ENCODE measurements around the gene TMEM238L. TPM values are rescaled to one million over a fixed set of nuclear protein-coding genes. Genes with fewer than 3 reads are reported as not detected.

Gene TMEM238L
- total RNA-seq, 2 donors from 2014 or later = not detected

GRCh38 chr17:10798332-10798749 is 5.6 kb downstream of the TMEM238L start:
- DNase-seq = no peak
- Mint-ChIP-seq H3K4me1 (ENCODE audit: low read depth) (no peaks in the 10 kb centered on the region), H3K4me3 (no peak overlapping the region), H3K27ac (no peak overlapping the region), H3K27me3 (ENCODE audit: low read depth) (no peaks in the 10 kb centered on the region), H3K36me3 (ENCODE audit: insufficient read depth in 2 of 2) (no peaks in the 10 kb centered on the region), H3K9me3 (no peaks in the 10 kb centered on the region)
- no peak for ATAC-seq (replicated peaks in 1 of 2)

DNA sequence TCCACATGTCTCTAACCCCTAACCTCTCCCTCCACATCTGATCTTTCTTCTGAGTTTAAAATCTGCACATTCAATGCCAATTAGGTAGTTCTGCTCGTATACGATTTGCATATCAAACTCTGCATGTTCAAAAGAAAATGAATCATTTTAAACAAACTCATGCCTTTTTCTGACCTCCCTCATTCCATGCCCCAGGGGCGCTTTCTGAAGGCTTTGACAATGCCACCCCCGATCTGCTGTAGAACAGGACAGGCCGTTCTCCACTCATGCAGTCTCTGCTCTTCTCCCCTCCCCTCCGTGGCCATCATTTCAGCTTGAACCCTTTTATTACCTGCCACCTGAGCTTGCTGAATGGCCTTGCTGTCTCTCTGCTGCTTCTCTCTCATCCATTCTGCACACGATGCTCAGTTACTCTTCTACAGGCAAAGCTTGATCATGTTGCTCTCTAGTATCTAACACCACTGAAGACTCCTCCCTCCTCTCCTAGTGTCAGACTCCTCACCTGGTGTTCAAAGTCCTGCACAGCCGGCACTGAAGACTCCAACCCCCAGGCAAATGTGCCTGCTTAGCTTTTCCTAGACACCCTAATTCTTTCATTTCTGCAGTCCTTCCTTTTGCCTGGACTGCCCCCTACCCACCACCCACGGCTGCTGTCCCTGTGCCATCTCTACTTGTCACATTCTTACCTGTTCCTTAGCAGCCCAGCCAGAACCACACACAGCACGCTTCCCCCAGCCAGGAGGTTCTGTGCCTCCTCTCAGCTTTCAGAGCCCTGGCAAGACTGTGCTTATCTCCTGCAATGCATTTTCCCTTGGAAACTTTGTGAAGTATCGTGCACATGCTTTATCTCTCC is 6.2 kb downstream of the TMEM238L start:
- Mint-ChIP-seq H3K9me3 (no peaks in the 10 kb centered on the region), H3K4me3 (no peak overlapping the region), H3K27me3 (ENCODE audit: low read depth) (no peaks in the 10 kb centered on the region), H3K4me1 (ENCODE audit: low read depth) (no peaks in the 10 kb centered on the region), H3K27ac (no peak overlapping the region), H3K36me3 (ENCODE audit: insufficient read depth in 2 of 2) (no peaks in the 10 kb centered on the region)
- ATAC-seq (replicated peaks in 1 of 2) (no peak), DNase-seq (no peak)

DNA sequence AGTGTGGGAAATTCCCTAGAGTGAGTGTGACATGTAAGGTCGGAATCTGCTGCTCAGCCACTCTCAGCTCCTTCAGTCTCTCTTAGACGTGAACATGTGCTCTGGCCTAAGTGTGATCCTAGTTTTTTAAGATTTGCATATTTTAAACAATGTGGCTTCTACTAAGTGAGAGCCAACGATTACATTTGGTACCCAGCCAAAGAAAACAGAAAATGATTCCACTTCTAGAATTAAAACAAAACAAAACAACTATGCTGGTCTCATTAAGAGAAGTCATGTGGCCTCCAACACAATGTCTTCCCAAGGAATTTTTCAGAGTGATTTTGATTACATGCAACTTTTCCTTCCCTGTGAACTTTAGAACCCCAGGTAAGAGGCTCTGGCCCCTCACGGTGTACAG is 10.1 kb downstream of the TMEM238L start:
- Mint-ChIP-seq H3K9me3 (no peaks in the 10 kb centered on the region), H3K4me1 (ENCODE audit: low read depth) (peaks cover 7% of the 10 kb centered on the region), H3K27me3 (ENCODE audit: low read depth) (no peaks in the 10 kb centered on the region), H3K27ac (no peak overlapping the region), H3K36me3 (ENCODE audit: insufficient read depth in 2 of 2) (no peaks in the 10 kb centered on the region), H3K4me3 (no peak overlapping the region)
- no peak for DNase-seq
- no peak for ATAC-seq (replicated peaks in 1 of 2)

DNA sequence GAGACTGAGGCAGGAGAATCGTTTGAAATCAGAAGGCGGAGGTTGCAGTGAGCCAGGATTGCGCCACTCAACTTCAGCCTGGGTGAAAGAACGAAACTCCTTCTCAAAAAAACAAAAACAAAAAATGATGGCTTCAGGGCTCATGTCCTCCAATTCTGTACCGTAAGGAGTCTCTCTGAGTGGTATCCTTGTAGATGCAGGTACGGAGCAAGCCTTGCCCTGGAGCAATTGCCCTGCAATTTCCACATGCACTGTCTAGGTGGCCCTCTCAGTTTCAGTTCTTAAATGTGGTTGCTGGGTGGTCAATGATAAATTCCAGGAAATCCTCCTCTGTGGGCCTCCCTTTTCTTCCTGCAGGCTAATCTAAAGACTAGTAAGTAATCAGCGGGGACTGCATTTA is 10.6 kb downstream of the TMEM238L start:
- ATAC-seq (replicated peaks in 1 of 2) (no peak), DNase-seq (no peak)
- Mint-ChIP-seq H3K4me3 (no peak overlapping the region), H3K27me3 (ENCODE audit: low read depth) (no peaks in the 10 kb centered on the region), H3K27ac (no peak overlapping the region), H3K4me1 (ENCODE audit: low read depth) (peaks cover 7% of the 10 kb centered on the region), H3K36me3 (ENCODE audit: insufficient read depth in 2 of 2) (no peaks in the 10 kb centered on the region), H3K9me3 (no peaks in the 10 kb centered on the region)

DNA sequence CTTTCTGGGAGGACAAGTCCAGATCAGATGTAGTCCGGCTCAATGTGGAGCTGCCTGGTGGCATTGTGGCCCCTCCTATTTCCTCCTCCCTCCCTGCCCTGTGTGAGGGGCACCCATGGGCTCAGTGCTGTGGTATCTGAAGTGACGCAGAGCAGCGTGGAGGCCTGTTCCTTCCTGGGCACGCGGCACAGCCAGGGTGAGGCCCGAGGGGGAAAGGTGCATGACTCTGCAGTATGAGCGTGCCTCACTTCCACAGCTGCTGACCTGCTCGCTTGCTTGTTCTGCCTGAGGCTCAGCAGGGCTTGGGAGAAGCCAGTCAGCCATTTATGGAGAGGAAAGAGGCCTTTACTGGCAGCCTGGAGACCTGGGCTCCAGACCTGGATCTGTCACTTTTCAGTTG is 11.7 kb downstream of the TMEM238L start:
- H3K36me3 Mint-ChIP-seq (ENCODE audit: insufficient read depth in 2 of 2) = no peaks in the 10 kb centered on the region
- peaks cover 7% of the 10 kb centered on the region for H3K4me1 Mint-ChIP-seq (ENCODE audit: low read depth)
- no peak overlapping the region for H3K27ac Mint-ChIP-seq
- no peak overlapping the region for H3K4me3 Mint-ChIP-seq
- ATAC-seq (replicated peaks in 1 of 2) = peak; percentile 61 to 79
- H3K9me3 Mint-ChIP-seq = no peaks in the 10 kb centered on the region
- peak; percentile 5 to 22 for DNase-seq
- H3K27me3 Mint-ChIP-seq (ENCODE audit: low read depth) = no peaks in the 10 kb centered on the region

DNA sequence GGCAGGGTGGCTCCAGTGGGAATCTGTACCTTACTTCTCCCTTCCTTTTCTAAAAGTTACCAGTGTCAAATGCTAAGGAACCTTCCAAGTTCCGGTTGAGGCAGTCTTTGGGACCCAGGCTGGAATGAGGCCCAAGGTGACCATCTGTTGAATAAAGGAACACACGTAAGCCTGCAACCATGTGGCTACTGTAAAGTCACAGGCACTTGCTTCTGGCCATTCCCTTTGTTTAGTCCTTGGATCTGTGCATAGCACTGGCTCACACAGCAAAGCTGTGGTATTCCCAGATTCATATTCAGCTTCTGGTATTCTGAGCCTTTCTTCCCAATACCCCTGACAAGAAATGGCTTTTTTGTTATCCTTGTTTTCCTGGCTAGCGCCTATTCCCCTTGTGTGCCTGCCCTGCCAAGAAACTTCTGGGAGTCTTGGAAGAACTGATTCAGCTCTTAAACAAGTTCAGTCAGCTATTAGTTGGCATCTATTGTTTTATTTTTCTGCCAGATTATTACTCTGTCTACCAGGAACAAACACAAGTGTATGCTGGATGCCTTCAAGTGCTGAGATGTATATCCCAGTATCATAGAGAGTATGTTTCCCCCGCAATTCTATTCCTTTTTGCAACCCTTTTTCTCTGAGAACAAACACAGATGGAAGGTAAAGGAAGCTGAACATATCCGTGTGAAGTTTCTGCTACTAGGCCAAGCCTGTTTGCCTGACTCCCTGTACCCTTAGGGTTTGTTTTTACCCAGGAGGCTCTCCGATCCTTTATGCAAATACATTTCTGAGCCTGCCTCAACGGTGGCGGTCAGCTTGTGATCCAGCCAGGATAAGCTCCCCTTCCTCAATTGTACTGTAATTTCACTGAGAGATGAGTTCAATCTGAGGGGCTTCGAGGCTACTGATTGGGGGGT is 13.2 kb downstream of the TMEM238L start:
- H3K27ac Mint-ChIP-seq = no peak overlapping the region
- no peaks in the 10 kb centered on the region for H3K9me3 Mint-ChIP-seq
- DNase-seq (no peak), ATAC-seq (replicated peaks in 1 of 2) (no peak)
- peaks cover 7% of the 10 kb centered on the region for H3K4me1 Mint-ChIP-seq (ENCODE audit: low read depth)
- no peaks in the 10 kb centered on the region for H3K36me3 Mint-ChIP-seq (ENCODE audit: insufficient read depth in 2 of 2)
- H3K27me3 Mint-ChIP-seq (ENCODE audit: low read depth) = no peaks in the 10 kb centered on the region
- no peak overlapping the region for H3K4me3 Mint-ChIP-seq

DNA sequence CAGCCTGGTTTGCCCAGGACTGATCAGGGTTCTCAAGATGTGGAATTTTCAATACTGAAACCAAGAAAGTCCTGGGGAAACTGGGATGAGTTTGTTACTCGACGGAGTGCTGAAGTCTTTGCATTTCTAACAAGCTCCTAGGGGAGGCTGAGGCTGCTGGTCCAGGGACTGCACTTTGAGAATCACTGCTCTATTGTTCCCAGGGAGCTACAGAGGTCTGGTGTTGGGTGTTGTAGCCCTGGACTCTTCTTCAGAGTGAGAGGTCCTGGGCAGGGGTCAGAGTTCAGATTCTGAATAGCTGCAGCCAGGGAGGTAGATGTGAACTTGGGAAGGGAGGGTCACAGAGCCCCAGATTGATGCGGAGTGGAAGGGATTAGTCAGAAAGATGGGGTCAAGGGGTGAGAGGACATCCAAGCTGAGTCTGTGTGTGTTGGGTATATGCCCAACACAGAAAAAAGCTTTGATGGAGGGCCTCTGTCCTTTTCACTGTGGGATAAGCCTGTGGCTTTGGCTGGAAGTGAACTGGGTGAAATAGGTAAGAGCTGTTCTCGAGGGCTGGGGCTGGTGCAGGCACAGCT is 14.1 kb downstream of the TMEM238L start:
- H3K27ac Mint-ChIP-seq = no peak overlapping the region
- no peak overlapping the region for H3K4me3 Mint-ChIP-seq
- H3K4me1 Mint-ChIP-seq (ENCODE audit: low read depth) = peaks cover 7% of the 10 kb centered on the region
- no peaks in the 10 kb centered on the region for H3K9me3 Mint-ChIP-seq
- H3K36me3 Mint-ChIP-seq (ENCODE audit: insufficient read depth in 2 of 2) = no peaks in the 10 kb centered on the region
- no peak for ATAC-seq (replicated peaks in 1 of 2)
- H3K27me3 Mint-ChIP-seq (ENCODE audit: low read depth) = no peaks in the 10 kb centered on the region
- no peak for DNase-seq

DNA sequence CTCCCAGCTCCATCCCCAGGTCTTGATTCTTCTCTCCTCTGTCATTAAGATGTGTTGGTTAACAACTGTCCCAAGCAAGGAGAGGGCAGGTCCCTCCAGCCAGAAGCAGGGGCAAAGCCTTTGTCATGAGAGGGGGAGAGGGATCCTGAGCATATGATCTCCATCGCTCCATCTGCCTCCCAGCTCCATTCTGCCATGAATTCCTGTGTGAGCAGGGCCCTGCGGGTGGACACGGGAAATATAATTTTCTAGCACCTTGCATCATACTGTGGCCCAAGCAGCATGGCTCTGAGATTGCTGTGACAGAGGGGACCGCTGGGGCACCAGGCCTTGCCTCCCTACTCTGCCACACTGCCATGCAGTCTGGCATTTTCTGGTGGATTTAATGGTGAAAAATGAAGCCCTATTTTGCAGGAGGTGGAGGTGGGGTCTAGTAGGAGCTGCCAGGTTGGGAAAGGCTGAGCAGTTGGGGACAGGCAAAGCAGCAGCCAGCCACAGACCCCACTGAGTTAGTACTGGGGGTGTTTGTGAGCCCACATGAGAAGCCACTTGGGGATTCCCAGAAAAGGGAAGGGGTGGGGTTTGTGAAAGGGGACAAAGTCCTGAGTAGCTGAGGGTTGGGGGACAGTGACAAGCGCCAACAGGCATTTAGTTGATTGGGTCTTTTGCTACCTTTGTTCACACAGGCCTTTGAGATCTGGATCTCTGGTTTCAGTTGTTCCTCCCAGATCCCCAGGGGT is 16.4 kb downstream of the TMEM238L start:
- H3K4me3 Mint-ChIP-seq = no peak overlapping the region

DNA sequence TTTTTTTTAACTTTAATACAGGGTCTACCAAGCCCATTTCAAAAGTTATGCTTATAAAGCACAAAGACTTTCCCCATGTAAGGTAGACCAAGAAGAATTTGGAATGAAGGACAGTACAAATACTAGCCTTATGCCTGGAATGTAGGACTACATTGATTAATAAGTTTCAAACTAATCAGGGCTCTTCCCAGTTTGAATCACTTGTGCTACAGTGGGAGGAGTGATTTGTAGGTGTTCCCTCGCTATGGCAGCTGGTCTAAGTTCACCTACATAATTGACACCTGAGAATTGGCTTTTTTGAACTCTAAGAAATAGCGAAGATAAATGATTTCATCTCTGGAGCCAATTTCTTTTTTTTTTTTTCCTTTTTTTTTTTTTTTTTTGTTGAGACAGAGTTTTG is 18.6 kb downstream of the TMEM238L start:
- H3K36me3 Mint-ChIP-seq (ENCODE audit: insufficient read depth in 2 of 2) = peaks cover 3 to 6% of the 10 kb centered on the region in 2 donors

More for the DNA sequence above, 16.4 kb downstream of the TMEM238L start:
- DNase-seq (no peak), ATAC-seq (replicated peaks in 1 of 2) (no peak)
- Mint-ChIP-seq H3K4me1 (ENCODE audit: low read depth) (peaks cover 5% of the 10 kb centered on the region), H3K9me3 (peaks cover 4 to 6% of the 10 kb centered on the region in 2 donors), H3K36me3 (ENCODE audit: insufficient read depth in 2 of 2) (peaks cover 3 to 6% of the 10 kb centered on the region in 2 donors), H3K27ac (no peak overlapping the region), H3K27me3 (ENCODE audit: low read depth) (no peaks in the 10 kb centered on the region)

GRCh38 chr17:10779609-10780008 is 24.3 kb downstream of the TMEM238L start:
- no peaks in the 10 kb centered on the region for H3K4me1 Mint-ChIP-seq (ENCODE audit: low read depth)
- ATAC-seq (replicated peaks in 1 of 2) (no peak), DNase-seq (no peak)
- peaks cover 4 to 6% of the 10 kb centered on the region in 2 donors for H3K9me3 Mint-ChIP-seq
- no peak overlapping the region for H3K27ac Mint-ChIP-seq
- no peaks in the 10 kb centered on the region for H3K27me3 Mint-ChIP-seq (ENCODE audit: low read depth)
- H3K4me3 Mint-ChIP-seq = no peak overlapping the region
- H3K36me3 Mint-ChIP-seq (ENCODE audit: insufficient read depth in 2 of 2) = peaks cover 3 to 7% of the 10 kb centered on the region in 2 donors

More for the DNA sequence above, 18.6 kb downstream of the TMEM238L start:
- H3K9me3 Mint-ChIP-seq = peaks cover 4 to 6% of the 10 kb centered on the region in 2 donors
- no peak for DNase-seq
- H3K4me3 Mint-ChIP-seq = no peak overlapping the region
- no peaks in the 10 kb centered on the region for H3K27me3 Mint-ChIP-seq (ENCODE audit: low read depth)
- no peak for ATAC-seq (replicated peaks in 1 of 2)
- no peaks in the 10 kb centered on the region for H3K4me1 Mint-ChIP-seq (ENCODE audit: low read depth)
- no peak overlapping the region for H3K27ac Mint-ChIP-seq

DNA sequence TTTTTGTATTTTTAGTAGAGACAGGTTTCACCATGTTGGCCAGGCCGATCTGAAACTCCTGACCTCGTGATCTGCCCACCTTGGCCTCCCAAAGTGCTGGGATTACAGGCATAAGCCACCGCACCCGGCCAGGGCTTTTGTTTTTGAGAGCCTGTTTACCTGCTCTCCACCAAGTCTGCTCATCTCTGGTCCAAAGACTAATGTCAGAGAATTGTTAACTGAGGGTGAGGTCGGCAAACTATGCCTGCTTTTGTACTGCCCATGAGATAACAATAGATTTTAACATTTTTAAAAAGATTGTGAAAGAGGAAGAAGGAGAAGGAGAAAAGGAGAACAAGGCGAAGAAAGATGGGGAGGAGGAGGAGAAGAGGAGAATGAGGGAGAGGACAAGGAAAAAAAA is 26.0 kb downstream of the TMEM238L start:
- no peak for DNase-seq
- peaks cover 0 to 3% of the 10 kb centered on the region in 2 donors for H3K9me3 Mint-ChIP-seq
- no peak for ATAC-seq (replicated peaks in 1 of 2)
- H3K4me3 Mint-ChIP-seq = no peak overlapping the region
- no peaks in the 10 kb centered on the region for H3K4me1 Mint-ChIP-seq (ENCODE audit: low read depth)
- H3K27ac Mint-ChIP-seq = no peak overlapping the region
- no peaks in the 10 kb centered on the region for H3K27me3 Mint-ChIP-seq (ENCODE audit: low read depth)
- peaks cover 1 to 3% of the 10 kb centered on the region in 2 donors for H3K36me3 Mint-ChIP-seq (ENCODE audit: insufficient read depth in 2 of 2)

- Mint-ChIP-seq H3K27ac (no peak overlapping the region), H3K4me3 (no peak overlapping the region), H3K4me1 (ENCODE audit: low read depth) (no peaks in the 10 kb centered on the region), H3K9me3 (peaks cover 0 to 3% of the 10 kb centered on the region in 2 donors), H3K36me3 (ENCODE audit: insufficient read depth in 2 of 2) (peaks cover 0 to 1% of the 10 kb centered on the region in 2 donors), H3K27me3 (ENCODE audit: low read depth) (no peaks in the 10 kb centered on the region)
- no peak for ATAC-seq (replicated peaks in 1 of 2)
- DNase-seq = no peak
Measured at GRCh38 chr17:10777131-10777807, 26.6 kb downstream of the TMEM238L start.

All from activated T-cell treated with anti-CD3 and anti-CD28 coated beads, Interleukin-2, amount 50 U/mL, for 72 hours (primary cell).